HL-60 (cell line): ENCODE measurements around the gene BCL7A.
"Not testable (repeated sequence)": the region's sequence is repeated elsewhere in the genome, so short reads cannot be mapped to it uniquely, and the experiment has no call there.

Experiments
- DNase-seq, 2 experiments: peaks; one replicate each; pipeline ENCODE4 v3.0.0-alpha.2; 2010 to 2020; ENCODE audit warnings: low read depth in 1 of 2, low spot score in 1 of 2
- H3K27ac ChIP-seq: fragments of 250-450 bp; sonication (Bioruptor Pico); replicated peaks from 2 replicates; pipeline ENCODE4 v1.5.1; 2020; ENCODE audit warnings: mild to moderate bottlenecking, moderate library complexity
- H3K27me3 ChIP-seq: fragments of 250-450 bp; sonication (Bioruptor Pico); 2 replicates; pipeline ENCODE4 v1.5.1; 2021; ENCODE audit warnings: mild to moderate bottlenecking, moderate library complexity; ENCODE audit not compliant: insufficient read depth, poor library complexity, severe bottlenecking
- H3K4me3 ChIP-seq: replicated peaks from 2 replicates; pipeline ENCODE4 v1.5.1; 2011; ENCODE audit warnings: mild to moderate bottlenecking, control low read depth, low read length; ENCODE audit not compliant: insufficient read depth
- CTCF ChIP-seq: IDR thresholded peaks from one replicate; pipeline ENCODE4 v1.5.1; 2011; ENCODE audit warnings: low read length, control low read depth, inconsistent platforms; ENCODE audit not compliant: insufficient read depth
- GABPA ChIP-seq: IDR thresholded peaks from 2 replicates; pipeline ENCODE4 v1.6.1; 2012; ENCODE audit warnings: low read depth
- POLR2AphosphoS5 ChIP-seq: IDR thresholded peaks from 2 replicates; pipeline ENCODE4 v1.6.1; 2012; ENCODE audit warnings: low read depth
- REST ChIP-seq: IDR thresholded peaks from 2 replicates; pipeline ENCODE4 v1.6.1; 2012; ENCODE audit warnings: low read depth; ENCODE audit not compliant: insufficient replicate concordance
- SPI1 ChIP-seq: IDR thresholded peaks from 2 replicates; pipeline ENCODE4 v1.6.1; 2012; ENCODE audit warnings: low read depth, mild to moderate bottlenecking, borderline replicate concordance

Gene BCL7A

GRCh38 chr12:122035292-122035691 is 13.6 kb downstream of the BCL7A start:
- Histone ChIP-seq H3K27me3 (no peaks in the 10 kb centered on the region), H3K4me3 (no peak overlapping the region), H3K27ac (no peak overlapping the region)
- TF ChIP-seq POLR2AphosphoS5 (no peak), GABPA (no peak), CTCF (no peak), SPI1 (no peak), REST (no peak)
- DNase-seq = no peak

GRCh38 chr12:122036153-122036552 is 14.5 kb downstream of the BCL7A start:
- no peaks in the 10 kb centered on the region for H3K27me3 ChIP-seq
- DNase-seq = no peak
- TF ChIP-seq POLR2AphosphoS5 (no peak), SPI1 (no peak), REST (no peak), CTCF (no peak), GABPA (no peak)
- H3K4me3 ChIP-seq = no peak overlapping the region
- no peak overlapping the region for H3K27ac ChIP-seq

GRCh38 chr12:122040579-122041386 is 19.1 kb downstream of the BCL7A start:
- Histone ChIP-seq H3K27ac (no peak overlapping the region), H3K27me3 (no peaks in the 10 kb centered on the region), H3K4me3 (no peak overlapping the region)
- TF ChIP-seq GABPA (no peak), SPI1 (no peak)
- no peak for DNase-seq

GRCh38 chr12:122041458-122041857 is 19.8 kb downstream of the BCL7A start:
- DNase-seq, H3K27me3 ChIP-seq, H3K27ac ChIP-seq, H3K4me3 ChIP-seq: not testable (repeated sequence)

GRCh38 chr12:122042910-122043309 is 21.2 kb downstream of the BCL7A start:
- DNase-seq = no peak
- Histone ChIP-seq H3K27ac (no peak overlapping the region), H3K4me3 (no peak overlapping the region), H3K27me3 (no peaks in the 10 kb centered on the region)
- TF ChIP-seq CTCF (no peak), SPI1 (no peak), POLR2AphosphoS5 (no peak), REST (no peak), GABPA (no peak)
